H1 (cell line): Measurements from ENCODE around the gene SCNN1A. TPM values are rescaled to one million over a fixed set of nuclear protein-coding genes. Genes with fewer than 3 reads are reported as not detected.

ENCODE experiments used
- CTCF ChIA-PET: fragments of 300-600 bp; sonication (Branson Sonifier 250); formaldehyde crosslinking; loops from one replicate; lab custom pipeline; 2021; ENCODE audit not compliant: partially characterized antibody; lab: Charles Lee
- POLR2A ChIA-PET: fragments of 300-600 bp; sonication (Branson Sonifier 250); formaldehyde crosslinking; loops from one replicate; lab custom pipeline; 2021; ENCODE audit warnings: inconsistent platforms; ENCODE audit not compliant: partially characterized antibody; lab: Charles Lee
- DNase-seq, 2 experiments: peaks; one replicate each; pipeline versions ENCODE4 v3.0.0 to v3.0.0-alpha.2; 2010 to 2022; ENCODE audit warnings: low spot score in 2 of 2, low read depth in 1 of 2, mixed read lengths in 1 of 2
- FAIRE-seq: peaks from 2 replicates; lab custom pipeline; 2011; peaks lifted over from hg19 to GRCh38; lab: Jason Lieb, UNC
- H2AFZ ChIP-seq: 2 replicates; pipeline ENCODE4 v1.8.1; 2012; ENCODE audit warnings: low read length, inconsistent platforms
- H2AK5ac ChIP-seq: 2 replicates; pipeline ENCODE4 v1.6.1; 2013; ENCODE audit warnings: low read depth, low read length
- H2BK120ac ChIP-seq: replicated peaks from 2 replicates; pipeline ENCODE3; 2013; ENCODE audit warnings: low read depth, low read length, inconsistent platforms
- H2BK12ac ChIP-seq: 2 replicates; pipeline ENCODE4 v1.6.1; 2013; ENCODE audit warnings: low read depth, low read length
- H2BK15ac ChIP-seq: 2 replicates; pipeline ENCODE4 v1.6.1; 2013; ENCODE audit warnings: low read length
- H2BK20ac ChIP-seq: 2 replicates; pipeline ENCODE4 v1.6.1; 2013; ENCODE audit warnings: low read length
- H2BK5ac ChIP-seq: 2 replicates; pipeline ENCODE4 v1.6.1; 2013; ENCODE audit warnings: low read depth, low read length
- H3K14ac ChIP-seq: 2 replicates; pipeline ENCODE4 v1.6.1; 2013; ENCODE audit warnings: inconsistent platforms; ENCODE audit not compliant: insufficient read length
- H3K18ac ChIP-seq: 2 replicates; pipeline ENCODE4 v1.6.1; 2013; ENCODE audit warnings: low read length; ENCODE audit errors: extremely low read depth
- H3K23ac ChIP-seq: 2 replicates; pipeline ENCODE4 v1.6.1; 2013; ENCODE audit warnings: inconsistent platforms; ENCODE audit not compliant: insufficient read length
- H3K23me2 ChIP-seq: 2 replicates; pipeline ENCODE4 v1.6.1; 2013; ENCODE audit warnings: low read depth, low read length
- H3K27ac ChIP-seq: 2 replicates; pipeline ENCODE4 v1.6.1; 2011; ENCODE audit warnings: low read depth, low read length, inconsistent platforms
- H3K27me3 ChIP-seq, 4 experiments: replicated peaks in 1 of 4; 1 replicate in 1 of 4; 2 replicates in 3 of 4; pipeline versions ENCODE4 v1.6.1 to v1.8.1; 2011 to 2013; ENCODE audit warnings: low read length in 3 of 4, mild to moderate bottlenecking in 3 of 4, inconsistent platforms in 2 of 4, mixed read lengths in 2 of 4, moderate library complexity in 1 of 4; ENCODE audit not compliant: control insufficient read depth in 3 of 4, insufficient read depth in 3 of 4; ENCODE audit errors: extremely low read depth in 1 of 4
- H3K36me3 ChIP-seq, 4 experiments: 2 replicates each; pipeline versions ENCODE4 v1.6.1 to v1.8.1; 2011 to 2013; ENCODE audit warnings: mild to moderate bottlenecking in 4 of 4, low read length in 3 of 4, moderate library complexity in 2 of 4, control low read depth in 1 of 4, inconsistent platforms in 1 of 4; ENCODE audit not compliant: insufficient read depth in 4 of 4, control insufficient read depth in 2 of 4
- H3K4ac ChIP-seq: replicated peaks from 2 replicates; pipeline ENCODE3; 2013; ENCODE audit warnings: low read length, low read depth, mixed read lengths, inconsistent platforms; ENCODE audit not compliant: insufficient read length
- H3K4me1 ChIP-seq, 4 experiments: replicated peaks in 1 of 4; 1 replicate in 1 of 4; 2 replicates in 3 of 4; pipeline versions ENCODE4 v1.6.1 to v1.8.1; 2011 to 2013; ENCODE audit warnings: low read length in 3 of 4, inconsistent platforms in 2 of 4, mixed read lengths in 1 of 4; ENCODE audit not compliant: insufficient read depth in 4 of 4, control insufficient read depth in 3 of 4
- H3K4me2 ChIP-seq, 2 experiments: 2 replicates each; pipeline versions ENCODE4 v1.6.1 to v1.8.1; 2011 to 2013; ENCODE audit warnings: low read depth in 2 of 2, low read length in 2 of 2, control low read depth in 1 of 2, inconsistent platforms in 1 of 2, mild to moderate bottlenecking in 1 of 2; ENCODE audit not compliant: insufficient read depth in 1 of 2
- H3K4me3 ChIP-seq, 4 experiments: fragments of 200-600, 300-600 bp in 1 of 4; sonication (generic), shearing (Covaris generic), sonication (Bioruptor Twin) in 1 of 4; 2 replicates each; pipeline versions ENCODE4 v1.5.1 to v1.8.1; 2011 to 2016; ENCODE audit warnings: low read length in 4 of 4, low read depth in 3 of 4, control low read depth in 2 of 4, inconsistent platforms in 2 of 4, mild to moderate bottlenecking in 2 of 4, mixed read lengths in 1 of 4, moderate library complexity in 1 of 4; ENCODE audit not compliant: insufficient read depth in 2 of 4; ENCODE audit errors: extremely low read depth in 1 of 4
- H3K56ac ChIP-seq: replicated peaks from 2 replicates; pipeline ENCODE3; 2013; ENCODE audit warnings: low read depth, mild to moderate bottlenecking, mixed read lengths, low read length, inconsistent platforms; ENCODE audit not compliant: insufficient read length
- H3K79me1 ChIP-seq: 2 replicates; pipeline ENCODE4 v1.6.1; 2013; ENCODE audit warnings: low read depth, low read length, control low read depth
- H3K79me2 ChIP-seq, 2 experiments: 2 replicates each; pipeline versions ENCODE4 v1.6.1 to v1.8.1; 2012 to 2013; ENCODE audit warnings: low read length in 2 of 2, mild to moderate bottlenecking in 2 of 2, inconsistent platforms in 1 of 2; ENCODE audit not compliant: insufficient read depth in 2 of 2, control insufficient read depth in 1 of 2
- H3K9ac ChIP-seq, 4 experiments: replicated peaks in 1 of 4; 1 replicate in 1 of 4; 2 replicates in 3 of 4; pipeline versions ENCODE4 v1.6.1 to v1.8.1; 2011 to 2013; ENCODE audit warnings: low read depth in 3 of 4, low read length in 3 of 4, control low read depth in 2 of 4, mild to moderate bottlenecking in 2 of 4, moderate library complexity in 2 of 4, inconsistent platforms in 1 of 4; ENCODE audit errors: extremely low read depth in 1 of 4
- H3K9me3 ChIP-seq, 2 experiments: 2 replicates each; pipeline versions ENCODE4 v1.6.1 to v1.8.1; 2012 to 2013; ENCODE audit warnings: mild to moderate bottlenecking in 2 of 2, moderate library complexity in 2 of 2, control low read depth in 1 of 2, inconsistent platforms in 1 of 2, low read depth in 1 of 2, low read length in 1 of 2, mixed read lengths in 1 of 2; ENCODE audit not compliant: insufficient read depth in 2 of 2
- H4K20me1 ChIP-seq, 2 experiments: replicated peaks in 1 of 2; 2 replicates each; pipeline versions ENCODE3 to v1.8.1; 2011 to 2013; ENCODE audit warnings: inconsistent platforms in 2 of 2, low read length in 2 of 2, mild to moderate bottlenecking in 1 of 2; ENCODE audit not compliant: insufficient read depth in 2 of 2, control insufficient read depth in 1 of 2
- H4K5ac ChIP-seq: 2 replicates; pipeline ENCODE4 v1.6.1; 2013; ENCODE audit warnings: low read length, low read depth, mixed read lengths, inconsistent platforms; ENCODE audit not compliant: insufficient read length
- H4K8ac ChIP-seq: 2 replicates; pipeline ENCODE4 v1.8.0; 2013; ENCODE audit warnings: mild to moderate bottlenecking, moderate library complexity, low read length, inconsistent platforms; ENCODE audit not compliant: insufficient read depth; ENCODE audit errors: extremely low read depth
- H4K91ac ChIP-seq: replicated peaks from 2 replicates; pipeline ENCODE3; 2013; ENCODE audit warnings: low read length, mixed read lengths, inconsistent platforms; ENCODE audit not compliant: insufficient read length
- NANOG ChIP-seq: IDR thresholded peaks from 2 replicates; pipeline ENCODE4 v1.6.1; 2011; ENCODE audit warnings: low read length, low read depth, mild to moderate bottlenecking, inconsistent platforms; ENCODE audit not compliant: insufficient read depth, poor library complexity, severe bottlenecking
- RXRA ChIP-seq: IDR thresholded peaks from 2 replicates; pipeline ENCODE4 v1.6.1; 2011; ENCODE audit warnings: low read depth, mild to moderate bottlenecking, low read length, moderate library complexity; ENCODE audit not compliant: insufficient read depth
- TEAD4 ChIP-seq: IDR thresholded peaks from 2 replicates; pipeline ENCODE4 v1.6.1; 2012; ENCODE audit warnings: low read depth, low read length, inconsistent platforms, mixed read lengths
- YY1 ChIP-seq: IDR thresholded peaks from 2 replicates; pipeline ENCODE4 v1.6.1; 2011; ENCODE audit warnings: low read depth, mild to moderate bottlenecking, low read length
- WGBS, 2 experiments: shearing (Covaris generic) in 1 of 2; methylation state at CpG; one replicate each; pipeline versions ENCODE4 v1.1.6 to v1.1.7; 2013 to 2015; ENCODE audit warnings: low lambda C conversion rate in 2 of 2, mixed read lengths in 2 of 2, inconsistent platforms in 1 of 2, low coverage in 1 of 2, missing lambda C conversion rate in 1 of 2; ENCODE audit not compliant: insufficient replicate concordance in 2 of 2, insufficient coverage in 1 of 2, insufficient read length in 1 of 2; ENCODE audit errors: extremely low coverage in 1 of 2, missing lambda C conversion rate in 1 of 2; 5-methylcytosine and 5-hydroxymethylcytosine counted together
- polyA plus RNA-seq, 7 experiments: library from polyadenylated mRNA; depleted of rRNA in 3 of 7; stranded (reverse) in 5 of 7; unstranded in 2 of 7; fragments of >200 nt in 5 of 7; fragments of 200-250 nt in 2 of 7; gene quantifications; 1 replicate in 5 of 7; 2 replicates in 1 of 7; 4 replicates in 1 of 7; pipeline versions ENCODE4 v1.2.1 to v1.2.3, GENCODE V29; 2011 to 2013; ENCODE audit warnings: missing spikeins in 2 of 7, mixed read lengths in 2 of 7
- total RNA-seq: library from RNA; stranded (reverse); fragmentation: NEBNext Ultra II Directional; extraction: Animal tissue kit (Norgen Biotek cat#: 25700); gene quantifications from 2 replicates; pipeline ENCODE4 v1.2.1, GENCODE V29; 2021

SCNN1A gene
- total and polyA plus RNA-seq, 2 of the 8 experiments (the other 6 are each of a cell fraction or from before 2014, with no cell fraction given), result 85.5 to 156 TPM

DNA sequence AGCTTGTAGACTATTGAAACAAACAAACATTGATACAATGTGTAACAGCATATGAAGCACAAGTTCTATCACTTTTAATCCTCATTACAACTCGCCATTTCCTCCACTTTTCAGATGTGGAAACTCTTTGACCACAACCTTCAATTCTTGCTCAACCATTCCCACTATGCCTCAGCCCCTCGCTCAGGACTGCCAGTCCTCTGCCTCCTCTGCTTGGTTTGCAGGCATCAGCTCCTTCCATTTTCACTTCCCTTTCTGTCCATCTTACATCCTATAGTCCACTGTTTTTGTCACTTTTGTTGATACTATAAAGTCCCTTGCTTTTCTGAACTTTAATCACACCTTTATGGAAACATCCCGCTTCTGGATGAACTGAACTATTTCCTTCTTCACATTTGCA lies 41.2 kb upstream of the SCNN1A start:
- H3K79me2 ChIP-seq, result no peaks in the 10 kb centered on the region
- H4K20me1 ChIP-seq, result no peaks in the 10 kb centered on the region
- no peak overlapping the region for H3K18ac ChIP-seq
- no peak overlapping the region for H3K56ac ChIP-seq
- no peak overlapping the region for H2BK20ac ChIP-seq
- WGBS, 2 experiments, result 90% methylated on average over 3 of the region's 3 CpGs; no CpG with 5 or more reads in 1 of the 2 experiments
- no peaks in the 10 kb centered on the region for H3K23me2 ChIP-seq
- H3K4ac ChIP-seq, result no peak overlapping the region
- no peak overlapping the region for H4K8ac ChIP-seq
- no peaks in the 10 kb centered on the region for H3K4me1 ChIP-seq
- no peak overlapping the region for H4K91ac ChIP-seq
- H3K4me2 ChIP-seq, result no peak overlapping the region
- no peak overlapping the region for H2BK120ac ChIP-seq
- no peak overlapping the region for H2AFZ ChIP-seq
- no peaks in the 10 kb centered on the region for H3K36me3 ChIP-seq
- H2BK15ac ChIP-seq, result no peak overlapping the region
- FAIRE-seq (no peak), DNase-seq (no peak)
- no peak overlapping the region for H3K9ac ChIP-seq
- H3K23ac ChIP-seq, result no peak overlapping the region
- no peaks in the 10 kb centered on the region for H3K27me3 ChIP-seq
- no peaks in the 10 kb centered on the region for H3K79me1 ChIP-seq
- TF ChIP-seq YY1 (no peak), TEAD4 (no peak), RXRA (no peak), NANOG (no peak)
- H2BK5ac ChIP-seq, result no peak overlapping the region
- no peak overlapping the region for H3K27ac ChIP-seq
- no peak overlapping the region for H3K4me3 ChIP-seq
- no peak overlapping the region for H4K5ac ChIP-seq
- CTCF ChIA-PET, result interaction anchor here (0.6 to 1.7 kb wide), 3 partner anchors 49 to 91 kb away, joined by 3 to 5 read pairs (median 3); no protein-coding TSS in a partner anchor
- H2BK12ac ChIP-seq, result no peak overlapping the region
- POLR2A ChIA-PET, result no interaction called here
- no peak overlapping the region for H2AK5ac ChIP-seq
- H3K14ac ChIP-seq, result no peak overlapping the region
- H3K9me3 ChIP-seq, result no peaks in the 10 kb centered on the region
